NCI-H2196 treated with DMSO at 0.1 percent for 48 hours (cell line): ENCODE results near the gene EIF2AK3.

ENCODE experiments used
- DNase-seq: peaks from one replicate; lab custom pipeline; 2025; ENCODE audit not compliant: unreplicated experiment; lab: John Stamatoyannopoulos, UW

The EIF2AK3 gene

DNA sequence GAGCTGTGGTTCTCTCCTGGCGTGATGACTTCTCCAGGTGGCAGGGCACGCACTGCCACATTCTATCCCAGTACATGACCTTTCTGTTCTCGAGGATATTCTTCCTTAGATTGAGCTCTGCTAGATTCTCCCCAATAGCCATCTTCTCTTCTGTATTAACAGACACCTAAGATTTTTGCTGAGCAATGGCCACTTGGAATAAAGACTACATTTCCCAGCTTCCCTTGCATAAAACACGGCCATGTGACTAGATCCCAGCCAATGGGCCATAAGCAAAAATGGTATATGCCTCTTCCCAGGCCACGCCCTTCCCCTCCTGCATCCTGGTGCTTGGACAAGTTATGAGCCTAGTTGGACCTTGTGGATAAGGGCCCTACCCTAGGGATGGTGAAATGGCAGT is 82.1 kb downstream of the EIF2AK3 start:
- no peak for DNase-seq

DNA sequence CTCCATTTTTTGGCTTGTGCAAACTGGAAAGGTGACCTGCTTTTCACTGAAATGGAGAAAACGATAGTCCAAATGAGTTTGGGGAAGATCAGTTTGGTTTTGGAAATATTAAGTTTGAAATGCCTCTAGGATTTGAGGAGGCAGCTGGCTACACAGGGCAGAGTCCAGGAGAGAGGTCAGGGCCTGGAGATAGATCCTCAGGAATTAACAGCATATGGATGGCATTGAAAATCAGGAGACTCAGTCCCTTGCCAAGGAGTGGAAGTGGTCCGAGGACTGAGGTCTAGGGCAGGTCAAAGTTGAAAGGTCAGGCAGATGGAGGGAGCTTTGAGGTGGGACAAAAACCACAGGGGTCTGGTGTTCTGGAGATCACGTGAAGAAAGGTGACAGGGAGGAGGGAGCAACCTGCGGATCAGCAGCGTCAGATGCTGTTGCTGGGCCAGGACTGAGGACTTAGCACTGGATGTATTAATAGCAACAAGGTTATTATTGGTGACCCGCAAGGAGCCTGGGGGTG is 83.7 kb downstream of the EIF2AK3 start:
- no peak for DNase-seq

- no peak for DNase-seq
These were observed 84.6 kb downstream of the EIF2AK3 start for GRCh38 chr2:88542668-88543067.

GRCh38 chr2:88540346-88540745 is 86.9 kb downstream of the EIF2AK3 start:
- DNase-seq = no peak

DNA sequence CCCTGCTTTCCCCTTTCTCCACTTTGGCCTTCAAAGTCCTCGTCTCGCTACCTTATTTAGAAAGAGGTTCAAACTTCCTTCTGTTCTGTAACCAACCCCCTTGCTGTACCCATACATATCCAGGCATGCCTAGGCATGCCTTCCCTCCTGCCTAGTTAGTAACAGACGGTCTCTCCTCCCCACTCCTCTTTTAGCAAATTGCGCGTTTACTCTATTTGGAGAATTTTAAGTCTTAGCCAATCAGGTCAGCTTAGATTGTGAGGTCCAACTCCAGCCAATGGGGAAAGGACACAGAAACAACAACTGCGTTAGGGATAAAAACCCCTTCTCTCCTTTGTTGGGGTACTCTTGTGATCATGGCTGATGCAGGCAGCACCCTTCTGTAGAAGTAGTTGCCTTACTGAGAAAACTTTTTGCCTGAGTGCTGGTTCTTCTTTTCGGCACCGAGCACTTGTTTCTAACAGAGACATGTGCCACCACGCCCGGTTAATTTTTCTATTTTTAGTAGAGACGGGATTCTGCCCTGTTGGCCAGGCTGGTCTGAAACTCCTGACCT is 88.8 kb downstream of the EIF2AK3 start:
- DNase-seq = no peak

GRCh38 chr2:88537640-88538039 is 89.6 kb downstream of the EIF2AK3 start:
- DNase-seq = no peak

DNA sequence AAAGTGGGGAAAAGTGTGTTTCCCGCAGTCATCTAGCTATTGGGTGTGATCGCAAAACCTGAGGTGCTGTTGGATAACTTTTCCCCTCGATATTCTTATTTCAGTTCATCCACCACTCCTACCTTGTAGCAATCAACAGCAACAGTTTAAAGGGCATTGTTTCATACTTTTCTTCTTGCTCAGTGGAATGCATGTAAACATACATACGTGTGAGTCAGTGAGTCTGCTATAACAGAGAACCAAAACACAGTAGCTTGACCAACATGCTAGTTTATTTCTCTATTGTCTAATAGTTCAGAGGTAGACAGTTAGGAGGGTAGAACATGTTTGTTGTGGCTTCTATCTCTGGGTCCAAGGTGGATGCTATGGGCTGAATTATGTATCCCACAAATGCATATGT is 97.2 kb downstream of the EIF2AK3 start:
- no peak for DNase-seq

GRCh38 chr2:88521445-88522073 is 105.7 kb downstream of the EIF2AK3 start:
- no peak for DNase-seq

- no peak for DNase-seq
These were observed 109.5 kb downstream of the EIF2AK3 start for GRCh38 chr2:88517759-88518201.
